ENCODE results near the gene FAM219B.
"Not testable (repeated sequence)": the region's sequence is repeated elsewhere in the genome, so short reads cannot be mapped to it uniquely, and the experiment has no call there.

The FAM219B gene

DNA sequence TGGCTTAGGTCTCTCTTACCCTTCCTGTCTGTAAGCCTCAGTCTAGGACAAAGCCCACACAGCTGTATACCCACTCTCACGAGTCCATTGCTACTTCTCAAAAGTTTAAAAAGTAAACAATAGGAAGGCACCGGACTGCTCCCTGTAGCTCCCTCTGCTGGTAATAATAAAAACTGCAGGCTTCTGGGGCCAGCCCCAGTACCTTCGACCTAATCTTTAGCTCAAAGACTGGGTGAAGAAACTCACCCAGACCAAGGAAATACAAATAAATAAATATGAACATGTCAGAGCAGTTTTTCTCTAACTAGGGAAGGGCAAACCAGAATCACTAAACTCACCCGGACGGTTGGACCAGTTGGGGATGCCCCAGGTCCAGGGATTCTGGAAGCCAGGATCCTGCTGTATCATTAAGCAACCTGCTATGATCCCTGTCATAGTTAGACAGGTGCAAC is 5.0 kb downstream of the FAM219B start:
- peak; percentile 80 for DNase-seq (ENCODE audit: low spot score)

DNA sequence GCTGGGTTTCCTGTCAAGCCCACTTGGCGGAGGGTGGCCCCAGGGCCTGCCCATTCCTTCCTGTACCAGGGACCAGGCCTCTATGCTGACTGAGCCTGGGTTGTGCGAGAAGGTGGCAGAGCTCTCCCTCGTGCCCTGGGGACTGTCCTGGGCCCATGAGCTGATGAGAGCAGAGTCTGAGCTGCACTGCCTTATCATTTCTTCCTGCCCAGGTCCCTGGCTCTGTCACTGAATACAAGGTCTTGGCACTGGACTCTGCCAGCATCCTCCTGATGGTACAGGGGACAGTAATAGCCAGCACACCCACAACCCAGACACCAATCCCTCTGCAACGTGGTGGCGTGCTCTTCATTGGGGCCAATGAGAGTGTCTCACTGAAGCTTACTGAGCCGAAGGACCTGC is 9.3 kb downstream of the FAM219B start:
- no peak for TF ChIP-seq CTCF (IDR thresholded peaks at IDR 0.05; ENCODE audit: extremely low read depth, missing control alignments)
- DNase-seq (ENCODE audit: low spot score): no peak

More for the DNA sequence above, 5.0 kb downstream of the FAM219B start:
- peak; percentile 67 for TF ChIP-seq CTCF (IDR thresholded peaks at IDR 0.05; ENCODE audit: extremely low read depth, missing control alignments)

- no peak for TF ChIP-seq CTCF (IDR thresholded peaks at IDR 0.05; ENCODE audit: extremely low read depth, missing control alignments)
- DNase-seq (ENCODE audit: low spot score): no peak
These were observed 10.3 kb downstream of the FAM219B start for GRCh38 chr15:74896316-74896715.

GRCh38 chr15:74895830-74896229 is 10.8 kb downstream of the FAM219B start:
- TF ChIP-seq CTCF (IDR thresholded peaks at IDR 0.05; ENCODE audit: extremely low read depth, missing control alignments): no peak

DNA sequence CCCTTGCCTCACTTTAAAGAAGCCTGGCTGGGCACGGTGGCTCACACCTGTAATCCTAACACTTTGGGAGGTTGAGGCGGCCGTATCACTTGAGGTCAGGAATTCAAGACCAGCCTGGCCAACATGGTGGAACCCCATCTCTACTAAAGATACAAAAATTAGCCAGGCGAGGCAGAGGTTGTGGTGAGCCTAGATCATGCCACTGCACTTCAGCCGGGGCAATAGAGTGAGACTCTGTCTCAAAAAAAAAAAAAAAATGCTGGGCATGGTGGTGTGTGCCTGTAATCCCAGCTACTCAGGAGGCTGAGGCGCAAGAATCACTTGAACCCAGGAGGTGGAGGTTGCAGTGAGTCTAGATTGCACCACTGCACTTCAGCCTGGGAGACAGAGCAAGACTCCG is 12.3 kb downstream of the FAM219B start:
- not testable (repeated sequence) for DNase-seq (ENCODE audit: low spot score)

More at GRCh38 chr15:74895830-74896229, 10.8 kb downstream of the FAM219B start:
- no peak for DNase-seq (ENCODE audit: low spot score)

DNA sequence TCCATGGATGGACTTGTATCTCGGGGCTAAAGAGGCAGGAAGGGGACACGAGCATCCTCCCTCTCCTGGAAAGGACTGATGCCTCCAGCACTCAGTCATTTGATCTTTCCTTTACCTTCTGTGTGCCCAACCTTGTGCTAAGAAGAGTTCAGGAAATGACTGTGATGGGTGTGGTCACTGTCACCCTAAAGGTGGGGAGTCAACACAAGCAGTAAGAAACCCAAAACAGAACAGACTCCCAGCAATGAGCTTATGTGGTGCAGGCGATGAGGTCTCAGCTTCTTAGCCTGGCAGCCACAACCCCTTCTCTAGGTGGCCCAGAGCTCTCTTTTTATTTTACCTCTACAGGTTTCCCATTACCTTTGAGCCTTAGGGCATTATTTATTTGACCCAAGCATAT is 13.0 kb downstream of the FAM219B start:
- no peak for TF ChIP-seq CTCF (IDR thresholded peaks at IDR 0.05; ENCODE audit: extremely low read depth, missing control alignments)
- DNase-seq (ENCODE audit: low spot score): no peak

DNA sequence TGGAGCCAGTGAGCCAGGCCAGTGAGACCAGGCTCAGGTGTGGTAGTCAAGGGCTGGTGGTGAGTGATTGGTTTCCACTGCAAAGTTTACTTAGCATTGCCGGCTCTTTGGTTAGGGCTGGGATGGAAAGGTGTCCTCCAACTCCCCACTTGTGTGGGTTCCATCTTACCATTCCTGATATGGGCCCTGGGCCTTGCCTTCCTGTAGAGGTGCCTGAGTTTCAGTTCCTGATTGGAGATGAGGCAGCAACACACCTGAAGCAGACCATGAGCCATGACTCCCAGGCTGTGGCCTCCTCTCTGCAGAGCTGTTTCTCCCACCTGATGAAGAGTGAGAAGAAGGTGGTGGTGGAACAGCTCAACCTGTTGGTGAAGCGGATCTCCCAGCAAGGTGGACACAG is 13.7 kb downstream of the FAM219B start:
- TF ChIP-seq CTCF (IDR thresholded peaks at IDR 0.05; ENCODE audit: extremely low read depth, missing control alignments): no peak
- no peak for DNase-seq (ENCODE audit: low spot score)

DNA sequence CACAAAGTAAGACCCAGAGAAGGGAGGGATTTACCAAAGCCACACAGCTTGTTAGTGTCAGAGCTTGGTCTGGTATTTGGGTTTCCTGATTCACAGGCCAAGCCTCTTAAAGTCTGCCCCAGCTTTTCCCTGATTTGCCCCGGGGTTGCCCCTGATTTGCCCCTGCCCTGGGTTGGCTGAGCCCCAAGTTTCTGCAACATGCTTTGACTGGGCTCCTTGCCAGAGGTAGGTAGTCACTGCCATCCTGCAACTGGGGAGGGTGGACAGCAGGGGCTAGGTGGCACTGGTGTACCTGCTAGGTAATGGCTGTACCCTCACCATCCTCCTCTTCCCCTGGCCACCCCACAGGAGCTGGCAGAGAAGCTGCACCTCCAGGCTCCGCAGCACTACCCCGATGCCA is 14.3 kb downstream of the FAM219B start:
- no peak for DNase-seq (ENCODE audit: low spot score)
- no peak for TF ChIP-seq CTCF (IDR thresholded peaks at IDR 0.05; ENCODE audit: extremely low read depth, missing control alignments)
